Measurements from ENCODE around the gene OTUB1.
"Not testable (repeated sequence)": the region's sequence is repeated elsewhere in the genome, so short reads cannot be mapped to it uniquely, and the experiment has no call there.

Gene OTUB1, protein sequence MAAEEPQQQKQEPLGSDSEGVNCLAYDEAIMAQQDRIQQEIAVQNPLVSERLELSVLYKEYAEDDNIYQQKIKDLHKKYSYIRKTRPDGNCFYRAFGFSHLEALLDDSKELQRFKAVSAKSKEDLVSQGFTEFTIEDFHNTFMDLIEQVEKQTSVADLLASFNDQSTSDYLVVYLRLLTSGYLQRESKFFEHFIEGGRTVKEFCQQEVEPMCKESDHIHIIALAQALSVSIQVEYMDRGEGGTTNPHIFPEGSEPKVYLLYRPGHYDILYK

DNA sequence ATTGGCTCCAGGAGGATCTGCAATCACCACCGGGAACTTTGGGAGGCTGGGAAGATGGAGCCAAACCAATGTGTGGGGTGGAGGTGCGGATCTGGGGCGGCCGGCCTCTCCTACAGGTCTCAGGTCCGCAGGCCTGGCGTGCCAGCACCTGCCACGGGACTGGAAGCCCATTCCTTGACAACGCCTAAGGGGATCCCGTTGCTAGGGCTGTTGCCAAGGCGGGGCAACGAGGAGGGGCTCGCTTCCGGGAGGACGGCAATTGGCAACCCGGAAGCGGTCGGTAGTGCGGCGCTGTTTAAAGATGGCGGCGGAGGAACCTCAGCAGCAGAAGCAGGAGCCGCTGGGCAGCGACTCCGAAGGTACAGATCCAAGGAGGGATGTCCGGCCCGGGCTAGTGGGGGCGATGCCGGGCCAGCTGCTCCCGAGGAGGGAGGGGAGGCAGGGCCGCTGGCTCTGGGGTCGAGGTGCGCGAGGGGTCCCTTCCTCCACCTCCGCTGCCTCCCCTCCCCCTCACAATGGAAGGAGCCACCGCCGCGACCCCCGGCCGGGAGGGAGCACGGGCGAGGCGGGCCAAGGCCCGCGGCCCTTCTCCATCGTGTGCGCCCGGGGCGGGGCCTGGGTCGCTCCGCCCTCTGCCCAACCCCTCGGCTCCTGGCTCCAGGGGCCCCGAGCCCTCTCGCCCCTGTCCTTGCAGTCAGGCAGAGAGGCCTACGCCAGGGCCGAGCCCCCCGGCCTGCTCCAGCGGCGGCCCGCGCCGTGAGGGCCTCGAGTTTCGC, at the start of gene OTUB1:
Gene OTUB1, plus strand, starts transcription at position 283 of the 776 bp plus-strand sequence. Its CDS starts 19 bp downstream, at position 302.
- peak; percentile 84 to 87 for DNase-seq

DNA sequence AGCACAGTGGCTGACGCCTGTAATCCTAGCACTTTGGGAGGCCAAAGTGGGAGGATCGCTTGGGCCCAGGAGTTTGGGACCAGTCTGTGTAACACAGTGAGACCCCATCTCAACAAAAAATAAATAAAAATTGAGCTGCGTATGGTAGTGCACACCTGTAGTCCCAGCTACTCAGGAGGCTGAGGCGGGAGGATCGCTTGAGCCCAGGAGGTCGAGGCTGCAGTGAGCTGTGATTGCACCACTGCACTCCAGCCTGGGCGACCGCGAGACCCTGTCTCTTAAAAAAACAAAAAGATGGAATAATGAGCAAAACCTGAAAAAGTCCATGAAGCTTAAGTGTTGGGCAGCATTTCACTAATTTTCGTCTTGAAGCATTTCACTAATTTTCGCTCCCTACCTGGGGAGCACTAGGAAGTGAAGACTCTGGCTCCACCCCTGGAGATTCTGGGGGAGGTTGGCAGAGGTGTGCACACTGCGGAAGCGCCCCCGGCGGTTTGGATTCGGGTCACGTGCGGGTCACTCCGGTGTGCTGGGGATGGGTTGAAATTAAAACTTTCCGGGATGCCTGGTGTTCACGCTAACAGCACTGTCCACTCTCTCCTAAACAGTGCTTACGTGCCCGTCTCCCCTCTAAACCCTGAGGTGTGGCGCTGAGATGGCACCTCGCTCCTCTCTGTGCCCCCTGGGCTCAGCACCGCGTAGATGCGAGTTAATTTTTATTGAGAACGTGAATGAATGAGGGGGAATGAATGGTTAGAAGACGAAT, 48.3 kb upstream of the OTUB1 start:
- no peak for DNase-seq

- DNase-seq, result peak; percentile 94 to 95
Observed at GRCh38 chr11:63938479-63939396, 47.5 kb upstream of the OTUB1 start, which contains the start of gene NAA40. Gene NAA40, plus strand, starts transcription at chr11:63939002. Its CDS starts 95 bp downstream, at chr11:63939097.

DNA sequence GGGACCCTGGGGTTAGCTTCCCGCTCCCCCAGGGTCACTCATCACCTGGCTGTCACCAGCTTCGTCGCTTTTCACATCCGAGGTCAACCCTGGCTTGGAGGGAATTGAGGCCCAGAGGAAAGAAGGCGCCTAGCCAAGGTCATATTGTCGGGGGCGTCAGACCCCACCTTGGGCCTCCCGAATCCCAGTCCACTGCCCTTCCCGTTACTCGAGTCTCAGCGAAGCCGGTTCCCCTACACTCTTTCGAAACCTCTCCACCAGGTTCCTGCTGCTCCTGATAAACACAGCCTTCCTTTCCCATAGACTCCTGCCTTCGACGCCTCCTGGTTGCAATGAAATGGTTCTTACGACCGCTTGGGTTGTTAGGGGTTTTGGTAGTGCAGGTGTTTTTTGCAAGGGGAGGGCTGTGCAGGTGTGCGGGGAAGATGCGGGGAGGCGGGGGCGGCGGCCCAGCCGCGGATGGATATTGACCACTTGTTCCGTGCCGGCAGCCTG, 46.8 kb upstream of the OTUB1 start:
- no peak for DNase-seq

DNA sequence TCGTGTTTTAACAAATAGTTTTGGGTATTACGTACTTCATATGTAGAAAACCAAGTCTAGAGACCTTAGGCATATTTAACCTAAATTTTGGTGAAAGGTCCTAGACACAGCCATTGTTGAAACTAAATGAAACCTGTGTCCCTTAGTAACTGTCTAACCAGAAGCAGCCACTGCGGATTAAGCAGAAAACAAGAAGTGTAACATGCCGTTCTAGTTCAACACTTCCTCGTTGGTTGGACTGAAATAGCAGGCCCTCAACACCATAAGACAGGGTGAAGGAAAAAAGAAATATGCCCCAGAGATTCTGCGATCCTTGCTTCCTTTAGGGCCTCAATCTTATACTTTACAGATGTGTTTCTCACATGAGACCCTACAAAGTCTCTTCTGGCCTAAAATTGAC, 45.5 kb upstream of the OTUB1 start:
- no peak for DNase-seq

- DNase-seq, result no peak
Observed at GRCh38 chr11:63941901-63942300, 44.3 kb upstream of the OTUB1 start.

DNA sequence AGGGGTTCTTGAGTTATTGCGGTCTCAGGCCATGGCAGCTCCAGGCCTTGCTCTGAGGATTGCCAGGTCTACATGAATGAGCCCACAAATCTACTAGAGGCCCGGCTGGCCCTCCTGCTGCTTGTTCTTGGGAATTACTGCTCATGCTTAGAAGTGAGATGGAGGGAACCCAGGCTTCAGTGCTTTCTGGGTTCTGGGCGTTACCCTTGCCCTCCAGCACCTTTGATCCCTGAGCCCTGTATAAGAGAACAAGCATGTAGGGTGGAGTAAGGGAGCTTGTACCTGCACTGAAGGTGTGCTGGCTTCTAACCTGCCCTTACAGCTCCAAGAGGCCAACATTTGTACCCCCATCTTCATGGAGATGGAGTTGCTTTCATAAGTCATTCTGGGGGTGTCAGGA, 43.4 kb upstream of the OTUB1 start:
- no peak for DNase-seq

GRCh38 chr11:63944987-63945386, 41.3 kb upstream of the OTUB1 start:
- no peak for DNase-seq

DNA sequence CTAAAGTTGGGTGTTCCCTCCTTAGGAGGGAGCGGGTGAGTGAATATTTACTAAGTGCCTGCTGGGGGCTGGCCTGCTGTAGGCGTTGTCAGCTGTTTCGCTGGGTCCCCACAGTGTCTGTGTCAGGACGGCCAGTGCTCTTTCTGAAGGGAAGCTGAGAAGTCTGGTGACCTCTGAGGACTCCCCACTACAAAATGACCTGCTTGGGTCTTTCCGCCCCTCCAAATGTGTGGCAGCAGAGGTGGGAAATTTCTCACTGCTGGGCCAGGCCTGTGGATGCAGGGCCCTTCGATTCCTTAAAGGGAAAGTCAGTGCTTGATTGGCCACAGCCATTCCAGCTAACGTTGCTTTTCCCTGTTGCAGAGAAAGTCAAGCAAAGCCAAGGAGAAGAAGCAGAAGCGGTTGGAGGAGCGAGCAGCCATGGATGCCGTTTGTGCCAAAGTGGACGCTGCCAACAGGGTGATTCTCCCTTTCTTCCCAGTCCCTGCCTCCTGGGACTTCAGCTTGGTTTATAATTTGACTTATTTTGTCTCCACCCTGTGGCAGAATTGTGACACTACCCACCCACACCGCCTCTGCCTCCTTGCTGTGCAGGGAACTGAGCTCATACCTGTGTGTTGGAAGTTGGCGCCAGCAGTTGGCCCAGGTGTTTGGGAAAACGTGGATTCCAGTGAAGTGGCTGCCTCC, 40.6 kb upstream of the OTUB1 start:
- peak; percentile 46 to 69 for DNase-seq

DNA sequence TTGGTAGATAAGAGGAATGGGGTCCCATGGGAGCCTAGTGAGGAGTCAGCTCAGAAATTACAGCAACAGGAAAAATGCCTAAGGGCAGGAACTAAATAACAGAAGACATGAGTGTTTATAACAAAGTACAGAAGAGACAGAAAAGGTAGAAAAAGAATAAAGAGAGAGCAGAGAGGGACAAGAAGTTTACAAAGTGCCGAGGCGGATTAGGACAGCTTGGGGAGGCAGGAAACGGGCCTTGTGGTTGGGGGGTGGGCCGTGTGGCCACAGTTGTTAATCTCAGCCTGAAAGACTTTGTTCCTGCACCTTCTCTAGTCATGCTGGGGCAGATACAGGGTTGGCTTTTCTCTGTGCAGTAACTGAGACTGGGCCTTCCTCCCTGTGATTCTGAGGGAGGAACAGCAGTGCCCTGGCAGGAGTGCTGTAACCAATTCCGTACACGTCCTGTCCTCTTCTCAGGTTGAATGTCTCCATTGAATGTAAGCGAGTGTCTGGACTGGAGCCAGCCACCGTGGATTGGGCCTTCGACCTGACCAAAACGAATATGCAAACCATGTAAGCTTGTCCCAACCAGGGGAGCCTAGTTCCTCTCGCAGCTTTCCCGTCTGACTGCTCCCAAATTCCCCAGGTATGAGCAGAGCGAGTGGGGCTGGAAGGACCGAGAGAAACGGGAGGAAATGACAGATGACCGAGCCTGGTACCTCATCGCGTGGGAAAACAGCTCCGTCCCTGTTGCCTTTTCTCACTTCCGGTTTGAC, 34.3 kb upstream of the OTUB1 start:
- peak; percentile 6 to 49 for DNase-seq

DNA sequence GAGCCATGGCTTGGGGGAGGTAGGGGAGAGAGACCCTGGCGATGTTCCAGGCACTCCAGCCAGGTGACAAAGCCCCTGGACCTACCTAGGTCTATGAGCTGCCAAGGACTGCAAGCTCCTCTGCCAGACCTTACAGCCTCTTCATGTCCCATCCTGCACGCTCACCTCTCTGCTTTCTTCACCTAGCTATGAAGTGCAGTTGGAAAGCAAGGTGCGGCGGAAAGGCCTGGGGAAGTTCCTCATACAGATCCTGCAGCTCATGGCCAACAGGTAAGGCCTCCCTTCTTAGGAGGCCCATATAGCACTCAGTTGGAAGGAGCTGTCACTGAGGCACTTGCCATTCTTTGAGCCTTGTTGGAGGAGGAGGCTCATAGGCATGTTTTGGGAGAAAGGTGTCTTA, 33.7 kb upstream of the OTUB1 start:
- no peak for DNase-seq

DNA sequence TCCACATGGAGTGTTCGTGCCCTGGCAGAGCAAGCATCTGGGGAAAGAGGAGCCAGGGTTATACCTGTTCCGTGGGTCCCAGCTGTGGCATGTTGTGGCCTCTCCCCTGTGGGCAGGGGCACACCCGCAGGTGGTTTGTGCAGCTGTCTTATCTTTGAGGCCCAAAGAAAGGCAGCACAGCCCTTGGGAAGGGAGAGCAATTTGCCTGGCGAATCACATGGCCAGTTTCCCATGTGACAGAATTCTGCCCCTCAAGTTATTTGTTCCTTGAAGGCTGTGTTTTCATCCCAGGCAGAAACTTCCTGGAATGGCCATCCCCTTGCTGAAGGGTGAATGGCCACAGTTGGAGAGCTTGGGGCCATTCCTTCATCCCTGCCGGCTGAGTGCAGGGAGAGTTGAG, 28.2 kb upstream of the OTUB1 start:
- DNase-seq, result no peak

DNA sequence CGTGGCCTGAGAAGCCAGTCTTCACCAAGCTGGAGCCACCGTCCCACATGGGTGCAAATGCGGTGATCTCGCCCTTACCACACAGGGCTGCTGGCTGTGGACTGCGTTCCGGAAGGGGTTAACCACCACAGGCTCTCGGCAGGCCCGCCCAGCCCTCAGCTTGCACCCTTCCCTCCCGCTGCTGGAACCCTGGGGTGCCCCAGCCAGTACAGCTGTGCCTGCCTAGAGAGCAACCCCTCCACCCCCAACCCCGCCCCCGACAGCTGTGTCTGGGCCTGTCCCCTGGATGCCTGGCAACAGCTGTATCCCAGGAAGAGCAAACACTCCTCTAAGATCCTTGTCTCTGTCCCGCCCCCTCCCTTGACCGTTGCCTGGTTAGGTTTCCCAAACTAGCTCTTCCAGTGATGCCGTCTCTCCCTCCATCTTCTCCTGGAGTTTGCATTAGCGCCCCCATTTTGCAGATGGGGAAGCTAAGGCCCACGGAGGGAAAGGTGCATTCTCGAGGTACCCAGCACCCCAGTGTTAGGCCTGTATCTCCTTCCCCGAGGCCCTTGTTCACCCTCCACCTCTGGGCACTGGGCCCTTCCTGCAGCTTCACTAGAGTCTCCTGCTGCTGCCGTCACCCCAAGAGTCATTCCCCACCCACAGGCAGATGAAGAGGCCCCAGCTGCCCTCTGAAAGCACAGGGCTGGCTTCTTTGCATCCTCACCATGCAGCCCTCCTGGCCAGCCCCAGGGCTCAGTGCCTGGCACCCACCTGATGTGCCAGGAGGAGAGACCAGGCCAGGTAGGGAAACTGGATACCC, 24.4 kb upstream of the OTUB1 start:
- DNase-seq, result peak; percentile 19 to 49

DNA sequence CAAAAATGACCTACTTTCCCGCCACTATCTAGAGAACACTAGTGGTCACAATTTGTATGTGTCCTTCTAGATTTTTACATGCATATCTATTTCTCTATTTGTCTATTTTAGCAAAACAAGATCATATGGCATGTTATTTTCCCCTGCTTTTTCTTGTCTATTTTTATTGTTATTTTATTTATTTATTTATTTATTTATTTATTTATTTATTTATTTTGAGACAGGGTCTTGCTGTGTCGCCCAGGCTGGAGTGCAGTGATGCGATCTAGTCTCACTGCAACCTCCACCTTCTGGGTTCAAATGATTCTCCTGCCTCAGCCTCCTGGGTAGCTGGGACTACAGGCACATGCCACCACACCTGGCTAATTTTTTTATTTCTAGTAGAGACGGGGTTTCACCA, 22.3 kb upstream of the OTUB1 start:
- not testable (repeated sequence) for DNase-seq

GRCh38 chr11:63966444-63966843, 19.8 kb upstream of the OTUB1 start:
- no peak for DNase-seq

DNA sequence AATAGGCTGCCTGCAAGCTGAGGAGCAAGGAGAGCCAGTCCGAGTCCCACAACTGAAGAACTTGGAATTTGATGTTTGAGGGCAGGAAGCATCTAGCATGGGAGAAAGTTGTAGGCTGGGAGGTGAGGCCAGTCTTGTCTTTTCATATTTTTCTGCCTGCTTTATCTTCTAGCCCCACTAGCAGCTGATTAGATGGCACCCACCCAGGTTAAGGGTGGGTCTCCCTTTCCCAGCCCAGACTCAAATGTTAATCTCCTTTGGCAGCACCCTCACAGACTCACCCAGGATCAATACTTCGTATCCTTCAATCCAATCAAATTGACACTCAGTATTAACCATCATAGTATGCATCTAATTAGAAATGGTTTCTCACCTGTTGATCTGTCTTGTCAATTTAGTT, 16.8 kb upstream of the OTUB1 start:
- no peak for DNase-seq

DNA sequence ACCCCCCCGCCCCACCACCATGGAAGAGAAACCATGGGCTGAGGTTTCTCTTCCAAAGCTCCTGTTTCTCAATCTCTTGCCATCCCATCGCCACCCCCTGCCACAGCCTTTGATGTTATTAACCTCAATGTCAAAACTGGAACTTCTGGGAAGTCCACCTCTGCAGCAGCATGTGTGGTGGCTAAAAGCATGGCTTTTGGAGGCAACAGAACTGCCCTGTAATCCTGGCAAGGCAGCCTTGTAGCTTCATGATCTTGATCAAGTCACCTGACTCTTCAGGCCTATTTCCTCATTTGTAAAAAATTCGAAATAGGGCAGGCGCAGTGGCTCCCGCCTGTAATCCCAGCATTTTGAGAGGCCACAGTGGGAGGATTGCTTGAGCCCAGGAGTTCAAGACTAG, 15.3 kb upstream of the OTUB1 start:
- no peak for DNase-seq

GRCh38 chr11:63973912-63974258, 12.4 kb upstream of the OTUB1 start:
- DNase-seq, result not testable (repeated sequence)

- peak; percentile 98 to 99 for DNase-seq
Observed at GRCh38 chr11:63974259-63975143, 11.7 kb upstream of the OTUB1 start, which contains the start of gene COX8A. Gene COX8A, plus strand, starts transcription at chr11:63974620. Its CDS starts 61 bp downstream, at chr11:63974681.

All from CD4-positive, alpha-beta T cell treated with Interferon alpha-2 for 1 hour (primary cell).